Measurements from ENCODE around the gene PHF21B.

PHF21B gene

DNA sequence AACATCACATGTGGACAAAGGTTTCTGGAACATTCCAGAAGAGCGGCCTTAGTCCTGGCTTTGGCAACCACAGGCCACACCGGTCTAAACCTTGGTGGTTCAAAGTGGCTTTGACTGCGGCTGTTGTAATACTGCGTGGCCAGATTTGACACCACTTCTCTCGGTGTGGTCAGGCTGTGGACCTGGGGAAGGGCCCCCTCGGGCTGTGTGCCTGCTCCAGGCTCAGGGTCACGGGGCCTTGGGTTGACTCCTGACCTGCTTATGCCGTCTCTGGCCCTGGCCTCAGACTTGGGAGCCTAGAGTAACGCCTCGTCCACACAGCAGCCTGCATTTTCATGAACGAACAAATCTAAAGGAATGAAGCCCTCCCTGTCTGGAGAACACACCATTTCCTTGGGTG, 118.0 kb downstream of the PHF21B start:
- no peak overlapping the region for H3K4me3 ChIP-seq (ENCODE audit: low read length)
- no peak for TF ChIP-seq ZNF274 (IDR thresholded peaks at IDR 0.05; ENCODE audit: low read depth, low read length)

DNA sequence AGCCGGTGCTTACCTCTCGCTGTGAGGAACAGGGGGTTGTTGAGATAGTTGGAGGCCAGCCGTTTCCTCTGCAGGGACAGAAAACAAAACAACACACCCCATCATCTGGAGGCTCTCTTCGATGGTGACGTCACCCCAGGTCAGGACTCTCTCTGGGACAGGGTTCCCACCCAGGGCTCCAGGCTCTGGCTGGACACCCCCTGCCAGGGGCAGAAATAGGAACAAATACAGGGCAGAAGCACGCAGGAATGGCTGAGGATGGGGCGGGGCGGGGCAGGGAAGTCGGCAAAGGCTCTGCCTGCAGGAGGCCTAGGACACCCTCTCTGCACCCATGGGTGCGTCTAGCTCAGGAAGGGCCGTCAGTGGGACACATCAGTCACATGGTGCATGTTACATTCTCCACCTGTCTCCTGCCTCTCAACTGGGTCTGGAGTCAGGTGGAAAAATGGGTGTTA, 118.5 kb downstream of the PHF21B start:
- no peak overlapping the region for H3K4me3 ChIP-seq (ENCODE audit: low read length)
- TF ChIP-seq ZNF274 (IDR thresholded peaks at IDR 0.05; ENCODE audit: low read depth, low read length) = no peak

DNA sequence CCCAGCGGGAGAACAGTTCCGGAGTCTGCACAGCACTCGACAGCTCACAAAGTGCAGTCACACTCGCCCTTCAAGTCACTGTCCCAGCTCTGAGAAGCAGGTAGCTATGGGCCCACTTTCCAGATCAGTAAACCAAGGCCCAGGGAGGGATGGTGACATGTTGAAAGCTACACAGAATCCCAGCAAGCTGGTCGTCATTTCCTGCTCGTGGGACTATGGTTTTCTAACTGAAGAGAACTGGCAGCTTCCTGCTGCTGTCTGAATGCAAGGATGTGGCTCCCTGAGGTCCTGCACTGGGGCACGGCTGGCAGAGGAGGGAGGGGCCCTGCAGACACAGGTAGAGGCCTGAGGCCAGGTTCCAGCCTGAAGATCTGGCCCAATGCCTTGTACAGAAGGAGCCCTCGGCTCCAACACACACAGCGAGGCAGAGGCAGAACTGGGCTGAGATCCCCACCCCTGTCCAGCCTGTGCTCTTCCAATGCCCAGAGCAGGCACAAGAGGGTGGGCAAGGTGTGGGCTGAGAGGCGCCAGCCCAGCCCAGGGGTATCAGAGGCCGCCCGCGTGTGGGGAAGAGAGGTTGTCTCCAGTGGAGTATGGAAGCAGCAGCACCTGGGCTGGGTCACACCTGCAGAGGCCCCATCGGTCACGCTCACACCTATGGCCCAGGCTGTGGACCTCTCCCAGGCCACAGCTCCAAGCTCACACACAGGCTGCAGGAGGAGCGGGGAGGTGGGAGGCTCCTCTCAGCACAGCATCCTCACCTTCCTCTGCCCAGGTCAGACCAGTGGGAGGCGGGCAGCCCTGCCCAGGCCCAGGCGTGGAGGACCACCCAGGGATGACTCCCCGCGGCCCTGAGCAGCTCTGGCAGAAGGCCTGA, 119.2 kb downstream of the PHF21B start:
- no peak overlapping the region for H3K4me3 ChIP-seq (ENCODE audit: low read length)
- no peak for TF ChIP-seq ZNF274 (IDR thresholded peaks at IDR 0.05; ENCODE audit: low read depth, low read length)

DNA sequence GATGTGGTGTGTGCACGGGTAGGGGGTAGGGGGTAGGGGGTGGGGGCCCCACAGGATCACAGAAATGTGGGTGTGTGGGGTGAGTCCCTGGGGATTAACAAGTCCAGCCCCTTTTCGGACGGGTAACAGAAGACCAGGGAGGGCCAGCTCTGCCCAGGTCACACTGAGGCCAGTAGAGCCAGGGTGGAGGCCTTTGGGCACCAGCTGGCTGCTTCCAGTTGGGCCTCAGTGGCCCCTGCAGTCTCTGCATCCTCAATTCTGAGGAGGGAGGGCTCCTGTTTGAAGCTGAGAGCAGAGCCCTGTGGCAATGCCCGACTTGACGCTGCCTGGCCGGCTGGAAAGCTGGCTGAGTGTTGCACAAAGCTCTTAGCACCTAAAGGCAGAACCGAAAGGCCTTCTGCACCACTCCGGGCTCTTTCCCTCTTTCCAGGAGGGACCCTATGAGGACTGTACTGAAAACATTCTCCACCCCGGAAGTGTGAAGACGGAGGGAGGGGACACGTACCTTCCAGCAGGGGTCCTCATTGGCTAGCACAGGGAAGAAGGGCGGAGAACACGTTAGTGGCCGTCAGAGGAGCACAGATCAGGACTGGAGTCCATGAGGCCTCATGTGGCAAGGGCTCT, 120.4 kb downstream of the PHF21B start:
- no peak for TF ChIP-seq ZNF274 (IDR thresholded peaks at IDR 0.05; ENCODE audit: low read depth, low read length)
- H3K4me3 ChIP-seq (ENCODE audit: low read length) = no peak overlapping the region

DNA sequence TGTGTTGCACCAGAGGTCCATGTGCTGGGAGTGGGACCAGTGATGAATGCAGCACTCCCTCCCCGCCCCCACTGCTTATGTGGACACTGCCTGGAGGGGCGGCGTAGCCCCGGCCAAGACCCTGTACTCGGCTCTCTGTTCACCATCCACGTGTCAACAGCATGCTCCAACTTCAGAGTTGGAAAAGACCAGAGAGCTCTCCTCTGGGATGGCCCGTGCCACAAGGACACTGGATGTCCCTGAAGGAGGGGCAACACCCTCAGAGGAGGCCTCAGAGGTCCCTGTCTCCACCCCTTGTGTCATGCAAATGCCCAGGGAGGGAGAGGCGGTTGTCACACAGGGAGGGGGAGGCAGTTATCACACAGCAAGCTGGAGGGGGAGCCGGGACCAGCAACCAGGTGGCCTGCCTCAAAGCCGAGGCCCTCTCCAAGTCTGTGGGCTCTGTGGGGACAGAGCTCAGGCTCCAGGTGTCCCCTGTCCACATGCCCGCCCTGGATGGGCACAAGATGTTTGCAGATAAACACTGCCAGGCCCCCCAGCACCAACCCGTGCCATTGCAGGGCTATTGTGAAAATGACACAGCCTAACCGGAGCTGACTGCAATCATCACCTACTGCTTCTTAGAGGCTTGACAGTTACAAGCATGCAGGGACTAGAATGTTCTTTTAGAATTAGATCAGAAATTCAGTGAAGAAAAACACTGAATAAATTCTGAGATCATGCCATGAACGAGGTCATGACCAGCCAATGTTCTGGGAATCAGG, 121.1 kb downstream of the PHF21B start:
- no peak for TF ChIP-seq ZNF274 (IDR thresholded peaks at IDR 0.05; ENCODE audit: low read depth, low read length)
- H3K4me3 ChIP-seq (ENCODE audit: low read length) = no peak overlapping the region

DNA sequence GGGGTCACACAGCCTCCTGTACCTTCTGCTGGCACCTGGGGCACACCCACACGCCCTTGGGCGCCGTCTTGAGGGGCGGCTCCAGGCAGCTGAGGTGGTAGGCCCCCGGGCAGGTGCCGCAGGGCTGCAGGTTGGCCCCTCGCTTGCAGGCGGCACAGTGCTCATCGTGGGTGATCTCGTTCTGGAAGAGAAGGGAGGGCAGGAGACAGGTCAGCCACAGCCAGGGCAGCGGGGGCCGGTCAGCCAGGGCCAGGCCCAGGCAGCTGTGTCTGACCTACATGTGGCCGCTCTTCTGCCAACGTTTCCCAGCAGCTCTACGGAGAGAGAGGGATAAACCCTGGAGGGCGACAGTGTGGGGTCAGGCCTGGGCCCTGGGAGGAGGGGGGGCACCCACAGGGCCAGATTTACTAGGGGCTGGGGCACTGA, 121.9 kb downstream of the PHF21B start:
- H3K4me3 ChIP-seq (ENCODE audit: low read length) = no peak overlapping the region
- no peak for TF ChIP-seq ZNF274 (IDR thresholded peaks at IDR 0.05; ENCODE audit: low read depth, low read length)

DNA sequence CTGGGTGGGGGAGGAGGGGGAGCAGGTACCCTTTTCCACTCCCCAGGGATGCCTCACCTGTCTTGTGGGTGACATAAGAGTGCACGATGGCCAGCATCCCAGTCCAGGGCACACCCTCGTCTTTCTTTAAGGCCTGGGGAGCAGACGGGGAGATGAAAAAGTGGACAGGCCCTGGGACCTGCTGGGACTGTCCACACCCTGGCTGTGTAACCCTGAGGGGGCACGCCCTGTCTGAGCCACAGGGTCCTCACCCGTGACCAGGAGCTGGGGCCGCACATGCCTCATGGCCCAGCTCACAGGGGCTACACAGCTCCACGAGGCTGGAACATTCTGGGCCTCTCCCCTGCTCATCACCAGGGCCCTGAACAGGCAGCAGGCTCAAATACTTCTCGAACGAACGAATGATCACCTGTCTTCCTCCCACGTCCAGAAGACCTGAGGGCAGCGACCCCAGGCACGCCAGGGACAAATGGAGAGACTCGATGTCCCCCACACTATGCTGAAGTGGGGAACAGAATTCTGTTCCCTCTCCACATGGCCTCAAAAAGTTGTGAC, 123.9 kb downstream of the PHF21B start:
- no peak overlapping the region for H3K4me3 ChIP-seq (ENCODE audit: low read length)
- no peak for TF ChIP-seq ZNF274 (IDR thresholded peaks at IDR 0.05; ENCODE audit: low read depth, low read length)

DNA sequence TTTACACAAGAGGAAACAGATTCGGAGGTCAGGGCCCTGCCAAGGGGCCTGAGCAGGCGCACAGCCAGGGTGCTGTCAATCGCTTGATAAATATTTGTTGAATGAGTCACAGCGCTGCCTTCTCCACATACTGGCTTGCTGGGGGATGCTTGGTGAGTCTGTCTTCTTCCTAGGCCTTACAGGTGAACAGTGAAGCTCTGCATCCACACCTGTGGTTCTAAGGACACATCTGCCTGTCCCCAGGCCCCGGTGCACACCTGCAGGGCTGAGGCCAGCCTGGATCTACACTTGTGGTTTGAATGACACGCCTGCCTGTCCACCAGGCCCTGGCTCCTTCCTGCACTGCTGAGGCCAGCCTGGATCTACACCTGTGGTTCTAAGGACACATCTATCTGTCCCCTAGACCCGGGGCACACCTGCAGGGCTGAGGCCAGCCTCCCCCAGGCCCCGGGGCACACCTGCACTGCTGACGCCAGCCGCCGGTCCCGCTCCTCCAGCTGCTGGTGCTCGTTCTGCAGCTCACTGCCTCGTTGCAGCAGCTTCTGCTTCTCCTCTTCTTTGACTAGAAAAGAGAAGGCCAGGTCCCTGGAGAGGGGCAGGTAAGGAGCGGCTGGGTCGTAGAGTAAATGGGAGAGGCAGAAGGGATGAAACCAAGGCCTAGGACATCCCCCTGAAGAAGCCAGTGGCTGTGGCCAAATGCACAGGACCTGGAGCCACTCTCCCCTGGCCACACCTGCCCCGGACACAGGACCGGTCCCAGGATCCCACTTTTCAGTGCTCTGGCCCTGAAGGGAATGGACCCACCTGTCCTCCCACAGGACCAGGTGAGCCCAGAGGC, 124.6 kb downstream of the PHF21B start:
- H3K4me3 ChIP-seq (ENCODE audit: low read length) = no peak overlapping the region
- no peak for TF ChIP-seq ZNF274 (IDR thresholded peaks at IDR 0.05; ENCODE audit: low read depth, low read length)

DNA sequence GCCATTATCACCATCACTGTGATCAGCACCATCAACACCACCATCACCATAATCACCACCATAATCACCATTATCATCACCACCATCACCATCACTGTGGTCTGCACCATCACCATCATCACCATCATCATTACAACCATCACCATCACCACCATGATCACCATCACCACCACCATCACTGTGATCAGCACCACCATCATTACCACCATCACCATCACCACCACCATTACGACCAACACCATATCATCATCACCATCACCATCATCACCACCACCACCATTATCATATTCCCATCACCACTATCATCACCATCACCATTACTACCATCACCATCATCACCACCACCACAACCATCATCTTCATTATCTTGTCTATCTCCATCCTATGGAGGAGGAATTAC, 125.2 kb downstream of the PHF21B start:
- TF ChIP-seq ZNF274 (IDR thresholded peaks at IDR 0.05; ENCODE audit: low read depth, low read length) = no peak
- no peak overlapping the region for H3K4me3 ChIP-seq (ENCODE audit: low read length)

DNA sequence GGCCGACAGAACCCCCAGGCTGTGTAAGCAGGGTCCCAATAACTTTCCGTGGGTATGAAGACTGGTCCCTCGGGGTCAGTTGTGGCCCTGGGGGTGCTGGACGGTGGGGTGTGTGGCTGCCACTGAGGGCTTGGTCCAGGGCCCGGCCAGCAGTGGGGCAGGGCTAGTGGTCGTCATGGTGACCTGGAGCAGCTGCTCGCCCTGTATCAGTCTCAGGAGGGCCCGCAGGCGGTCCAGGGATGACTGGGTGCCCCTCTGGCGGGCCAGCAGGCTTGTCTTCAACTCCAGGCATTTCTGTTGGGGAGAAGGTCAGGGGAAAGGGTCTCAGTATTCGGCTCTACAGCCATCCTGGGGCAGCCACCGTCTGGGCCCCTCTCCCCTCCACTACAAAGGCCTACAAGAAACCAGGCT, 126.8 kb downstream of the PHF21B start:
- TF ChIP-seq ZNF274 (IDR thresholded peaks at IDR 0.05; ENCODE audit: low read depth, low read length) = no peak
- H3K4me3 ChIP-seq (ENCODE audit: low read length) = no peak overlapping the region

DNA sequence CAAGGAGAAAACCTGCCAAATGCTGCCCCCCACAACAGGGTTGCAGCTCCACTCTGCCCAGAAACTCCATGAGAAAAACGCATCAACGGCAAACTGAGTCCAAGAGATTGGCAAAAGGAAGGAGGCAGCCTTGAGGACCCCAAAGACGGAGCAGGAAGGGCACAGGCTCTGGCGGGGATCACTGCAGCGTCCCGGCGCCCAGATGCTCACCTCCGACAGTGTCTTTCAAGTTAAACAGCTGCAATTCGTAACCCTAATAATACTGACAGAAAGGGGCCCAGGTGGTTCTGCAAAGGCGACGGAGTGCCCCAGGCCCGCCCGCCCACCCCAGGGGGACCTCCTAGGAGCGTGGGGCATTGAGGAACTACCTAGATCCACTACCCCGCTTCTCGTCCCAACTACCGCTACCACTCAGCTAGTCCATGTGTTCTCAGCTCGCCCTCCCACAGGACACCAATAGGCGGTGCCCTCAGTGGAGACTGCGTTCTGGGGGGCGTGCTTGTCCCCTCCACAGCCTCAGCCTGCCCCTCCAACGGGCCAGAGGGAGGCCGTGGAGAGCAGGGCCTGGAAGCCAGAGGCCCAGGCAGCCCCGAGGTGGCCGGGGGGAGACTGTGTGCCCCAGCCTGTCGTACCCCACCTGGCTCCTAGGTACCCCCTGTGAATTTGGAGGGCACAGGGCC, 127.4 kb downstream of the PHF21B start:
- no peak overlapping the region for H3K4me3 ChIP-seq (ENCODE audit: low read length)
- no peak for TF ChIP-seq ZNF274 (IDR thresholded peaks at IDR 0.05; ENCODE audit: low read depth, low read length)

DNA sequence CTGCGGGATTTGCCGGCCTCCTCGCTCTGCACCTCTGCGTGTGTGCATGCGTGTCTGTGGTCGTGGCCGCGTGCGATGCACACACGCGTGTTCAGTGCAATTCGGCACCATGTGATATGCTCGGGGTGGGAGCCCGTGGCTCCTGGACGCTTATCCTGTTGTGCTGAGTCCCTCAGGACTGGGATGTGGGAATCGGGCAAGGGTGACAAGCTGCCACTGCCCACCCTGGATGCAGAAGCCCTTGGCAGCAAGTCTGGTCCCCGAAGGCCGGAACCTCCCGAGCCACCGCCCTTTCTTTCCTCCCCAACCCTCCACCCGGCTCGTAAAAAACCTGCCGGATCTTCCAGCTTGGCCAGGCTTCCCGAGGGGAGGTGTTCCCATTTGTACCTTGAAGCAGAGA, 128.2 kb downstream of the PHF21B start:
- TF ChIP-seq ZNF274 (IDR thresholded peaks at IDR 0.05; ENCODE audit: low read depth, low read length) = no peak
- H3K4me3 ChIP-seq (ENCODE audit: low read length) = no peak overlapping the region
